Measurements from ENCODE around the gene HNRNPAB.

- no peak for TF ChIP-seq EZH2 (optimal IDR thresholded peaks at IDR 0.05; ENCODE audit: low read depth, low read length)
- TF ChIP-seq CTCF (IDR thresholded peaks at IDR 0.05; ENCODE audit: low read length): no peak
- TF ChIP-seq EZH2phosphoT487 (IDR thresholded peaks at IDR 0.05; ENCODE audit: low read length): no peak
These were observed 38.8 kb upstream of the HNRNPAB start for GRCh38 chr5:178165581-178165980.
